Osteocyte (in vitro differentiated cells): ENCODE measurements around the gene REPIN1. TPM values are rescaled to one million over a fixed set of nuclear protein-coding genes. Genes with fewer than 3 reads are reported as not detected.

Source experiments
- DNase-seq: peaks from one replicate; pipeline ENCODE4 v3.0.0; 2021; ENCODE audit warnings: mixed read lengths; ENCODE audit not compliant: unreplicated experiment; ENCODE audit errors: extremely low spot score
- H3K27ac Mint-ChIP-seq: one replicate; pipeline ENCODE4 v1.8.0; 2021; ENCODE audit warnings: mild to moderate bottlenecking, mixed read lengths; ENCODE audit not compliant: unreplicated experiment
- H3K27me3 Mint-ChIP-seq: one replicate; pipeline ENCODE4 v1.8.0; 2021; ENCODE audit warnings: mixed read lengths; ENCODE audit not compliant: unreplicated experiment
- H3K36me3 Mint-ChIP-seq: one replicate; pipeline ENCODE4 v1.8.0; 2021; ENCODE audit warnings: mixed read lengths; ENCODE audit not compliant: unreplicated experiment
- H3K4me1 Mint-ChIP-seq: one replicate; pipeline ENCODE4 v1.8.0; 2021; ENCODE audit warnings: mixed read lengths; ENCODE audit not compliant: unreplicated experiment
- H3K4me3 Mint-ChIP-seq: one replicate; pipeline ENCODE4 v1.8.0; 2021; ENCODE audit warnings: mild to moderate bottlenecking, moderate library complexity, mixed read lengths; ENCODE audit not compliant: unreplicated experiment
- H3K9me3 Mint-ChIP-seq: one replicate; pipeline ENCODE4 v1.8.0; 2021; ENCODE audit warnings: mixed read lengths; ENCODE audit not compliant: unreplicated experiment
- CTCF ChIP-seq: fragments of 200-600 bp; sonication (generic); IDR thresholded peaks from 2 replicates; pipeline ENCODE4 v1.5.0; 2021; ENCODE audit warnings: antibody characterized with exemption, mild to moderate bottlenecking, moderate library complexity
- total RNA-seq: library from RNA; stranded (reverse); gene quantifications from 2 replicates; pipeline ENCODE4 v1.2.1, GENCODE V29; 2021

The REPIN1 gene
- total RNA-seq, 1 donor from 2014 or later = 66.3 TPM

- Mint-ChIP-seq H3K4me3 (no peak overlapping the region), H3K27ac (no peak overlapping the region), H3K36me3 (no peaks in the 10 kb centered on the region), H3K9me3 (no peaks in the 10 kb centered on the region), H3K27me3 (peaks cover 21% of the 10 kb centered on the region), H3K4me1 (peaks cover 6% of the 10 kb centered on the region)
- no peak for DNase-seq
- no peak for TF ChIP-seq CTCF
Measured at GRCh38 chr7:150337659-150338081, 31.0 kb upstream of the REPIN1 start.

- Mint-ChIP-seq H3K4me1 (peaks cover 6% of the 10 kb centered on the region), H3K27me3 (peaks cover 27% of the 10 kb centered on the region), H3K4me3 (no peak overlapping the region), H3K36me3 (no peaks in the 10 kb centered on the region), H3K27ac (no peak overlapping the region), H3K9me3 (peaks cover under 1% of the 10 kb centered on the region)
- no peak for DNase-seq
- TF ChIP-seq CTCF = no peak
Measured at GRCh38 chr7:150338166-150338829, 30.3 kb upstream of the REPIN1 start.

DNA sequence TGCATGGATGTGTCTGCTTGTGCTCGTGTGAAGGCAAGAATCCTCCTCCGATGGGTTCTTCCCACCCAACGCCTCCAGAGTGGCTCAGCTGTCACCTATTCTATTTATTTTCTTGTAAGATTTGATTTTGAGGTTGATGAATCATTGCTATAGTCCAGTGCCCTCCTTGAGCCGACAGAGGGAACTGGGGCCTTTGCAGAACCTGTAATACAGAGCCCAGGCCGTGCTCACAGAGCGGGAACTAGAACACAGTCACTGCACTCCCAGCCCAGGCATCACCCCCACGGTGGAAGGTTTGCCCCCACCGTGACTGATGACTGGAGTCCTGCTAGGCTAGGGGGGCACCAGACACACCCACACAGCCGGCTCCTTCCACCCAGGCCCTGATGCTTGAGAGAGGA, 29.2 kb upstream of the REPIN1 start:
- no peak for DNase-seq
- peaks cover 6% of the 10 kb centered on the region for H3K4me1 Mint-ChIP-seq
- H3K27ac Mint-ChIP-seq = no peak overlapping the region
- no peak overlapping the region for H3K4me3 Mint-ChIP-seq
- no peaks in the 10 kb centered on the region for H3K36me3 Mint-ChIP-seq
- no peak for TF ChIP-seq CTCF
- H3K9me3 Mint-ChIP-seq = peaks cover 8% of the 10 kb centered on the region
- peaks cover 34% of the 10 kb centered on the region for H3K27me3 Mint-ChIP-seq

- Mint-ChIP-seq H3K4me1 (peaks cover 6% of the 10 kb centered on the region), H3K36me3 (no peaks in the 10 kb centered on the region), H3K27me3 (peaks cover 34% of the 10 kb centered on the region), H3K27ac (no peak overlapping the region), H3K4me3 (no peak overlapping the region), H3K9me3 (peaks cover 8% of the 10 kb centered on the region)
- TF ChIP-seq CTCF = no peak
- DNase-seq = no peak
Measured at GRCh38 chr7:150340024-150340749, 28.4 kb upstream of the REPIN1 start.

DNA sequence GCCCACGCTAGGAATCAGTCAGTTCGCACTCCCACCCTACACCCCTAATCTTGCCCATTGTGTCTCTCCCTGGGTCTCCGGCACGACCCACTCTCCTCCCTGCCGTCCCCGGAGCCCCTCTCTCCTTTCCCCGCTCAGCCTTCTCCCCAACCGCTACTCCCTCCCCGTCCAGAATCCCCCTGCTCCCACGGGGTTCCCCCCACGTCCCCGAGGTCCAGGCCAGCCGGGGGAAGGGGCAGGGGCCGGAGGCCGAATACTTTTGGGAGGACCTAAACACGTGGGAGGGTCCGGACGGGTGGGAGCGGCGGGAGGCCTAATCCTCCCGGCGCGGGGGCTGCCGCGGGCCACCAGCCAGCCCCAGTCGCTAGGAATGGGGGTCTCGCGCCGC, 27.8 kb upstream of the REPIN1 start:
- Mint-ChIP-seq H3K36me3 (no peaks in the 10 kb centered on the region), H3K9me3 (peaks cover 8% of the 10 kb centered on the region), H3K4me1 (peaks cover 6% of the 10 kb centered on the region), H3K4me3 (no peak overlapping the region), H3K27ac (no peak overlapping the region), H3K27me3 (peaks cover 34% of the 10 kb centered on the region)
- no peak for TF ChIP-seq CTCF
- DNase-seq = no peak
